Activated CD4-positive, alpha-beta T cell treated with anti-CD3 and anti-CD28 coated beads, Interleukin-2, amount 50 U/mL, for 24 hours (primary cell): ENCODE results near the gene L3HYPDH.

ENCODE experiments used
- DNase-seq, 2 donors: peaks; one replicate each; pipeline ENCODE4 v3.0.0-alpha.2; 2020; ENCODE audit warnings: low read depth in 1 of 2, low spot score in 1 of 2

The L3HYPDH gene

DNA sequence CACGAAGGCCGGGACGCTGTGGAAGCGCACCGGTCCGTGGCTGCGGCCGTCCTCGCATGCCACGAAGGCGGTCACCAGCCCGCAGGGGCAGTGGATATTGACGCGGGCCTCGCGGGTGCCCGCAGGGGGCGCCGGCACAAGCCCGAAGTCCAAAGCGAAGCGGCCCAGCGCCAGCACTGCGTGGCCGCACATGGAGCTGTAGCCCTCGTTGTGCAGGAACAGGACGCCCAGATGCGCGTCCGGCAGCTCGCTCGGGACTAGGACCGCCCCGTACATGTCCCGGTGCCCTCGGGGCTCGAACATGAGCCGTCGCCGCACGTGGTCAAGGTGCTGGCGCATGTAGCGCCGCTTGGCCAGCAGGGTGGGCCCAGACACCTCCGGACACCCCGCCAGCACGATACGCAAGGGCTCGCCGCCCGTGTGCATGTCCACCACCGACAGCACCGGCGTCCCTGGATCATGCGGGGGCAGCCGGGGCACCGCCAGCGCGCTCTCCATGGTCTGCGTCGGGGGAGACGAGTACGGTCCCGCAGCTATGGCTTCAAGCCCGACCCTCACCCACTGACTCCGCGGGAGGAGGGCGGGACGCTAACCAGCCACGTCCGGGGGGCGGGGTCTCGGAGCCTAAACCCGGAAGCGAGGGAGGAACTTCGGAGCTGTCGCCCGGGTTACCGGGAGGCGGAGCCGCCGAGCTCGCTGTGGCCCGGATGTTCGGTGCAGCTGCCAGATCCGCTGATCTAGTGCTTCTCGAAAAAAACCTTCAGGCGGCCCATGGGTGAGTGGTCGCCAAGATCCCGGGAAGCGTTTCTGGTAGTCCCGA, at the start of gene L3HYPDH, which contains the start of gene JKAMP:
Gene L3HYPDH, minus strand, starts transcription at position 590 of the 820 bp plus-strand sequence. Its CDS starts 92 bp downstream, at position 498.
Gene JKAMP, plus strand, starts transcription at position 699 of the 820 bp plus-strand sequence. Its CDS starts 73 bp downstream, at position 772.
- peak; percentile 95 to 97 for DNase-seq

DNA sequence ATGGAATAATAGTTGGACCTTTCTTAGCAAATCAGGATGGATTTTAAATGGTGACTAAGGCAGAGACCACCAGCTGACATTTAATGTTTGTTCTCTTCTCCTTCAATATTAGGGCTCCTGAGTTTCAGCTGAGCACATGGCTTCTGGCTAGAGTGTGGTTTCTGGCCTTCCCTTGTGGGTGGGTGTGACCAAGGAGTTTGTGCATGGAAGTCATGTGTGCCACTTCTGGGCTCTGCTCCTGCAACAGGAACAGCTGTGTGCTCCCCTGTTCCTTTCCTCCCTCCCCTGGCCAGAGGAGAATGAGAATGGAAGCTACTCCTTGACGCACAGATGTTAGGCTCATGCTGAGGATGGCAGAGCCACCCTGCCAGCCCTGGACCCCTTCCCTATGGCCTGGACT, 48.2 kb upstream of the L3HYPDH start:
- DNase-seq = no peak

DNA sequence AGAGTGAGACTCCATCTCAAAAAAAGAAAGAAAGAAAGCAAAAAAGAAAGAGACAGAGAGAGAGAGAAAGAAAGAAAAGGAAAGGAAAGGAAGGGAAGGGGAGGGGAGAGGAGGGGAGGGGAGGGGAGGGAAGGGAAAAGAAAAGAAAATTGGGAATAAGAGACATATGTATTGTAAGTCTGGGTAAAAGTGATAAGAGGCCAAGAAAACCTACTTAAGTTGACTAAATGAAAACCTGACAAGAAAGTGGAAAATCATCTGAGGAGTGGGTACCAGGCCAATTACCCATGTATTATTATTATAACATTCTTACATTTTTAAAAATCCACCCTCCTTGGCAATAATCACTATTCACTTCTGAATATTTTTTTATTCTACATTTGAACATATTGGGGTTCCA, 46.1 kb upstream of the L3HYPDH start:
- no peak for DNase-seq

DNA sequence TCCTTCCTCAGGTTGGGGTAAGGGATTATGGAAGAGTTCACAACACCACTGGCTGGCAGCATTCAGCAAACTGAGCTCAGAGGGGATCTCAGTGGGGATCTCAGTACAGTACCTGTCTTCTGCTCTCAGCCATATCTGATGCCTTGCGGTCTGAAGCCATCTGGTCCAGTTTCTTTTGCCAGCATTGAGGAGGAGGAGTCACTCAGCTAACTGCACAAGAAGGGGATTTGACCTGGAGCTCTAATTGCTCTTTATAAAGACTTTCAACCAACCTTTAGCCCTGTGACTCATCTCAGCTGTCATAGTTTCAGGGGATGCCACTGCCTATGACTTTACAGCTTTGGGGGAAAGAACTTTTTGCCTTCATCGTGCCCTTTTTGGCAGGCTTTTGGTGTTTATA, 45.0 kb upstream of the L3HYPDH start:
- DNase-seq = no peak

DNA sequence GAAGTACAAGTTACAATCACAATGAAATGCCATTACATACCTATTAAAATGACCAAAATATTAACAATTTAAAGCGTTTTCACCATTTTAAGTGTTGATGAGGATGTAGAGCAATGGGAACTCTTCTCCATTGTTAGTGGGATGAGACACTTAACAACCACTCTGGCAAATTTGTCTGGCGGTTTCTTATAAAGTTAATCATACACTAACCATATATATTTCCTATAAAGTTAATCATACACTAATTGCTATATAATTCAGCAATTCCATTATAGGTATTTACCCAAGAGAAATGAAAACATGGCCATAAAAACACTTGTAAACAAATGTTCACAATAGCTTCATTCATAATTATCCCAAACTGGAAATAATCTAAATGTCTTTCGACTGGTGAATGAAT, 36.0 kb upstream of the L3HYPDH start:
- DNase-seq = no peak

DNA sequence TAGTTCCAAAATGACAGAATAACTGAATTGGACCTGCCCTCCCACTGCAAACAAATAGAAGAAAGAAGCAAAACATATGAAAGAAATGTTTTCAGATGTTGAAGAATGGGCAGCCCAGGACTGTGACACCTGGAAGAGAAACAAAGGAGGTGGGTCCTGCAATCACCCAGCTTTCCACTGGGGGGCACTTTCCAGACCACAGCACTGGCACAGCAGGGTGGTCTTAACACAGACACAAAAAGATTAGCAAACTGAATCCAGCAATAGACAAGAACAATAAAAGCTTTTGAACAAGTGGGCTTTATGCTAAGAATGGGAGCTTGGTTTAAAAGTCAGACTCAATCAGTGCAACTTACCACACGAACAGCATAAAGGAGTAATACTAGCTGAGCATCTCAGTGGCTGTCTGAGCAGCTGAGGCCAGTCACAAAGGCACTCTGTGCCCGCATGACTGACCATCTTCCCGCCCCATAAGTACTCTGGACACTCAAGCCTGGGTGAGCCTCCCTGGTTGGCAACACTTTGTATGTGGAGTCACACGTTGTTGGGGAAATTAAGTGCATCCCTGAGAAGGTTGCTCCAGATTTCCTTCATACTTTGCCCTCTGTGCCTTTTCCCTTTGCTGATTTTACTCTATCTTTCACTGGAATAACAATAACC, 27.8 kb upstream of the L3HYPDH start:
- DNase-seq = no peak

DNA sequence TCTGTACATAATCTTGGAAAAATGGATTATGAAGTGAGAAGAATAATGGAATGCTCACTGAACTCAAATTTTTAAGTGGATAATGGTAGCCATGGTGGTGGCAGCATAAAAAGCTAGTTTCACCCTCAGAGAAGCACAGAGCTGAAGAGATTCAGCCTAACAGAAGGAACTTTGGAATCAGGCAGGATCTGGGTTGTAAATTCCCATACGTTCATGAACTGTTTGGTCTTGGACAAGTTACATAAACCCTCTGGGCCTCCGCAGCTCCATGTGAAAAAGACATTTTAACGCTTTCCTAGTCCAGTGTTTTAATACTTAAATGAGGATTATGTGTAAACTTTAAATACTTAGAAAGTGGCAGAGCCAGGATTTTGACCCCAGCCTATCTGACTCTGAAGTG, 26.8 kb upstream of the L3HYPDH start:
- DNase-seq = no peak

DNA sequence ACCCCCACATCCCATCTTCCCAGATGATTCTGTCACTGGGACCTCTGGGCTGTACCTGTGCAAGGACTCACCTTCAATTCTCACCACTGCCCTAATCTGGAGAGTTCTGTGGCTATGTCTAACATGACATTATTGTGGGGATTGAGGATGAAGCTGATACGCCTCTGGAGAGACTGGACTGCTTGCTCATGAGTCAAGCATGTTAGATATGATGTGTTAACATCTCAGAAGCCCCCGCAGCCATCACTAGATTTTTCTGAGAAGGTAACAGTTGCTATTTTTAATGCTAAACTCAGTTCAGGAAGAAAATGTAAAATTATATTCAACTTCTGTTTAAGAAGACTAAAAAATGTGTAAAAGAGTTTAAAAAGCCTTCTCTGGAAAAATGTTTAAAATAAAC, 25.8 kb upstream of the L3HYPDH start:
- DNase-seq = no peak

DNA sequence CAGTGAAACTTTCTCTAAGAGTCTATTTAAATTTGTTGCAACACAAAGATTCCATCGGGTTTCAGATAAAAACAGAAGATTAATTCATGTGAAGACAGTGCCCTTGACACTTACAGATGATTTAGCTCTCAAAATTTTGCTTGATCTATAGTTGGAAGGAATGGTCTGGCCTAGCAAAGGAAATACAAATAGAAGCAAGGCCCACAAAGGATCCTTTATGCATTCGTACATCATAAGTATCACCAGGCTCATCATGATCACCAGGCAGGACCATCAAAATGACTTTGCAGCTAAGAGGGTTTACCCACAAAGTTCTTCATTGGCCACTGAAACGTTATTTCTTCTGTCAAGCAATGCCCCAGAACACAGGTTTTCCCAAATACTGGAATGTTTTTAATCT, 24.9 kb upstream of the L3HYPDH start:
- DNase-seq = no peak

DNA sequence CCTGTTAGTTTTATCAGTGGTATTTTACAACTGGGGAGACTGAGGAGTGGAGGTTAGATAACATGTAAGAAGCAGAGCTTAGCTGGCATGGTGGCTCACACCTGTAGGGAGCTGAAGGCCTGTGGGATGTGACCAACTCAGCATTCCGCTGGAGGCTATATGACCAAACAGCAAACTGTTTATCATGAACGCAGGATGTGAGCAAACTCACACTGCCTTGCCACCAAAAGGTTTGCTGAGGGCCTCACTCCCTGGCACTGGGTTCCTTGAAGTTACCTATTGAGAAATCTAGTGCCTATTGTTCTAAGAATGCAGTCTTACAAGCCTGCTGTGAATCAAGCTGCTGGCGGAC, 23.5 kb upstream of the L3HYPDH start:
- no peak for DNase-seq

DNA sequence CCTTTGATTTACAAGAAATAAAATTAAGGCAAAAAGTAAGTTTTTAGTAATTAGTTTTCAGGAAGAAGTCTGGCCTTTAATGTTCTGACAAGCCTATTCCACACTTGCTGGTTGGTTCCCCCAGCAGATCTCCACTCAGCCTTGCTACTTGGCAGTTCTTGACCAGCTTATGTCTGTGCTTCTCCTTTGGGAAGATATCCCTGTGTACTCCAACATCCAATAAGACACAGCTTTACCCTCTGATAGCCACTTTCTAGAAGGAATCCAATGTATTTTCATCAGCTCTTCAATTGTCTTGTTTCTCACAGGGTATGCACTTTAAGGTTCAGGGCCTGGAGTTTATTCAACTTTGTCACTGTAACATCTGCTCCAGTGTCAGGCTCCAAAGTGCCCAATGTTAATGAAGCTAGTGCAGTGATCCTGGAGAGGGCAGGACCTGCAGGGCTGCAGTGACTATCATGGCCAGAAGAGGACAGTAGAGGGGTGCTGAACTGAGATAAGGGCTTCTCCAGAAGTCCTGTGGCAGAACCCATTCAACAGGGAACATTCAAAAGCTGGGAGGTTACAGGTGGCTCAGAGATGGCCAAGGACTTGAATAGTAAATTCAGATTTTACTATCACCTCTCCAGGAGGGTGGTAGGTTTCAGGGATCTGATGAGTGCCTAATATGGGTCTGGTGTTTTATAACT, 23.0 kb upstream of the L3HYPDH start:
- peak in 1 of 2 donors; percentile 18 for DNase-seq

DNA sequence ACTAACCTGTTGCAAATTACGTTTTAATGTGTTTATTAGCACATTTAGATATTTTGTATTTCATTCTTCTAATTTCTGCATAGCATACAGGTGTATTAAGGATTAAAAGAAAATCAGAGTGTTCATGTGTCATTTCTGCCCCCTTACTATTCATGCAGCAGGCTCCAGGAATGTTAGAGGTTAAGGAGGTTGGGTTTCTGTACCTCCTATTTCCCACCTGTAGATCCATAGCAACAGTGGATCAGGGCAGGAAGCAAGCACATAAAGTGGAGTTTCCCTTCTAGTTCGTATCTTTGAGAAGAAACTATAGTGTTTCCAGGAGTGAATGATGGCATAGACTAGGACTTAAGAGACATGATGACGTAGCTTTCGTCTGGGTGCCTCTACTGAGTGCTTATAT, 19.0 kb upstream of the L3HYPDH start:
- no peak for DNase-seq

DNA sequence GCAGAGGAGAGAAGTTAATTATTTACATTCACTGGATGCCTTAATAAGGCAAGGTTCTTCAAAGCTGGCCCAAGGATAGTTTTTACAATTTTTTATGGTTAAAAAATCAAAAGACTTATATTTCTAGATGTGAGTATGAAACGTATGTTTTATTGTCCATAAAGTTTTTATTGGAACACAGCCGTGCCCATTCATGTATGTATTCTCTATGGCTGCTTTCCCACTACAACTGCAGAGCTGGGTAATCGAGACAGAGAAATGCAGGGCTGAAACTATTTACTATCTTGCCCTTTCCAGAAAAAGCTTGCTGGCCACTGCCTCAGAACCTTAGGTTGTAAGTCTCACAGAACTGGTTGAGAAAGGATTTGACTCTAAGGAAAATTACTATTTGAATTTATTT, 16.5 kb upstream of the L3HYPDH start:
- DNase-seq = no peak

DNA sequence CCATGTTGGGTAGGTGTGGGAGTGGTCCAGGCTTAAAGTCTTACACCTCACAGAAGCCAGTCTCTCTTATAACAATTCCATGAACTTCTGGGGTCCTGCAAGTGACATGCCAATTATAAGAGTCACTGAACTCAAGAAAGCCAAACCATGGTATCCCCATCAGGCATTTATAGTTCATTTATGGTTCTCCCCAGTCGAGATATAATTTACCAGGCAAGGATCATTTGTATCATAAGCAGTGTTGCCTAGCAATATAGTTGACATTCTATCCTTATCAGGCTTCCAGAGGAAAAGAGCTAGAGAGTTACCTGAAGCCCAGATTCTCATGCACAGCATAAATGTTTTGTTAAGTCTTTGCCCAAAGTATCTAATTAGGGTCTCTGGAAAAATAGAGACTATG, 8.2 kb upstream of the L3HYPDH start:
- no peak for DNase-seq

DNA sequence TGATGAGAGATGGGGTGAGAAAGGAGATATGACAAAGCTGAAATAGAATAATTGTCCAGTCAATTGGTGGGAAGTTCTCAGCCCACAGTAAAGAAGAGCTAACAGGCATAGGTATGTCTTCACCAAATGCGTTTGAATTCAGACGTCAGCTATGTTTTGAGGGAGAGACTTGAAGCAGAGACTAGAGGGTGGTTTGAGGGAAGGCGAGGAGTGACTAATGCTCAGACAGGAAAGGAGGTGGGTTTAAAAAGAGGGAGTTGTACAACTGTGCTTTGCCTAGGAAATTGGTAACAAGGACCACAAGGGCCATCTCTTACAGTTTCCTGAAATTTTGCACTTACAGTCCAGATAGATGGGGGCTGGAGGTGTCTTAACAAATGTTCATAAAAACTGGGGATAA, 6.5 kb upstream of the L3HYPDH start:
- DNase-seq = no peak

DNA sequence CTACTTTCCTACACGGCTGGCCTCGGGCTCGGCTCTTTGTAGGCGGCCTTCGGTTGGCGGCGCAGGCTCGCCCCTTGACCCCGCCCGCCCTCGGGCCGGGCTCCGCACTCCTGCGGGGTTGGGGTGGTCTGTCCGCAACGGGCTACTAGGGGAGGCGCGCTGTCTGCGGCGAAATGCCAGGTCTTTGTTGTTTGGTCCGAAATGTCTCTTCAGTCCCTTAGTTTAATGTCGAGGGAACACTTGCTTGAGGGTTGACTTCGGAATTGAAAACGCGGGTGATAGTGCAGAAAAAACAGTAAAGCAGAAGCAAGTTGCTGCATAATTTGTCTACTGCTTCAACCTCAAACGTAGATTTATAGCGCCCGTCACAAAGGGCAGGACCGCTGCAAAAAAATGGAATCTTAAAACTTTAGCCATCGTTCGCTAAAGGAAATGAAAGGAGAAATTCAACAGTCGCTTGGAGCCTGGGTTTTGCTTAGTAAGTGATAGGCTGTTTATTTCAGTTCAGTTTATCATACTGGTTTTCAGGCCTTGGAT, 499 bp upstream of the L3HYPDH start:
- no peak for DNase-seq

DNA sequence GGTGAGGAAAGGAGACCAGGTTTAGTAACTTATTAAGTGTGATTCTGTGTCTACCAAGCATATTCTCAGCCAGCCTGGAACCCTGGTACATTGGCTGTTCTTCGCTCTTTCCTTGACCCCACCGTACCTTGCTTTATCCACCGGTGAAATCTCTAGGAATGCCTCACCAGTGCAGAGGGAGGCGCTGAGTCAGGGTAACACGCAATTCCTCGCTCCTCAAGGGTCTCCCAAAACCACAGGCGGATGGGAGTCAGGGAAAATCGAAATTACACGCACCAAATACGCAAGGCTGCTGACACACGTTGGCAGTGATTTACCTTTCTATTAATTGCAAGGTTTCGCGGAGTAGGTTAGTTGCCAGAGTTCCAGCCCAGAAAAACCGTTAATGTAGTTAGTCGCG, 845 bp downstream of the L3HYPDH start:
- DNase-seq = no peak

DNA sequence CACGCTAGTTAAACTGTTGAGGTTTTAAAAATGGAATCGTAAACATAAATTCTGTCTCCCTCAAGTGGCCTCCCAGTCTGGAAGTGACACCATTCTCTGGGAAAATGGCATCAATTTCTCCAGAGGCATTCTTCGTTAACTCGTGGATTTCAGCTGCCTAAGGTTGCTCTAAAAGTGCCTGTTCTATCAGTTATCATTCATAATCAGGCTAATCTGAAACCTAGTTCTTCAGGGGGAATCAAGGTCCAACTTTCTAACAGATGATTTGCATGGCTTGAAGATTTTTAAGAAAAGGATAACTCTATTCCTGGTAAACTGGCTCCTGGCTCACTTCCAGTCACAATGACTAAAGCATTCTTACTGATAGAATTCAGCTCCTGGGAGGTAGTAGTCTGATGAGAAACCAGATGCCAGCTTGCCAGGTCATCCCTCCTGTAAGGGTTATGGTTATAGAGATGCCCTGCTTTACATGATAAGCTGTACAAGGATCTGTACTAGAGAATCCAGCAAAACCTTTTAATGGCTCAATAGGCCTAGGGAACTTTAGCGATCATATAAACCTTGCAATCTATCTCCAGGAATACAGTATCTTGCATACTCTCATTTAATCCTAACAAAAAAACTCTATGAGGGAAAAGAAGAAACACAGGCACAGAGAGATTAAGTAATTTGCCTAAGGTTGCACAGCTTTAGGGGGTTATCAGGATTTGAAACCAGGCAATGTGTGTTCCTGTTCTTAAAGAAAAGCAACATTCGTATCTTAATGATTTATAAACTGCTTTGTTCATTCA, 1.5 kb downstream of the L3HYPDH start:
- no peak for DNase-seq

DNA sequence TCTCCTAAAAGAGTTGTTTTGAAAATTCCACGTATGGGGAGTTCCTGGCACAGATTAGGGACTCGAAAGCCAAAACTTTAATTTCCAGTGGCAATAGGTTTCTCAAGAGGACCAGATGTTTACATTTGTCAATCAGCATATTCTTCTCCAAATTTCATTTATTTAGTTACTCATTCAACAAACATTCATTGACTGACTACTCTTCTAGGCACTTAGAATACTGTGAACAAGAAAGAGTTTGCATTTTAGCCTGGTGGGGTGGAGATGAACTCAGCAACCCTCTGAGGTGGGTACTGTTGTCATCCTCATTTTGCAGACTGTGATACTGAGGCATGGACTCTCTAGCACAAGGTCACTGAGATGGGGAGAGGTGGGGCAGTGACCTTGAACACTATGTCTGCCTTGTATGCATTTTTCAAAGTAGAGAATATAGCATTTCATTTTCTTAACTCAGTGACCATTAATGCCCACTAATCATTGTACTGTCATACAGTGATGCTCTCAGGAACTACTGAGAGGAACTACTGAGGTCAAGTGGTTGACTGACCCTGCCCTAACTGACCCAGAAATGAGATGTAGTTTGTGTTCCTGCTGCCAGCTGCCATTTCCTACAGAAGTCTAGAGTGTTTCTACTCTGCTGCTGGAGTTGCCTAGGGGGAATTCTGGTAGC, 2.2 kb downstream of the L3HYPDH start:
- no peak for DNase-seq

DNA sequence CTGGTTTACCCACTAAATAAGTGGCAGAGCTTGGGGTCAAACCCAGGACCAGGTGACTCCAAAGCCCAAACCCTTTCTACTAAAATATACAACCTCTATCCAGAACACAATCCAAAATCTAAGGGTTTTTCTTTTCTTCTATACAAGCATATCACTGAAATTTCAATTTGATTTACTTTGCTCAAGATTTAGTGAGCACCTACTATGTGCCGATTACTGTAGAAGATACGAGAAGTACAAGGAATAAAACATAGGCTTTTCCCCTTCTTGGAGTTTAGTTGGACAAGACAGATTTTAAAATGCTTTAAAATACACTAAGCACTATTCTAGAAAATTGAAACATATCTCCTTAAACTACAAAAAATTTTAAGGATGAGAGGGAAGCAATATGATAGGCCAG, 2.8 kb downstream of the L3HYPDH start:
- DNase-seq = no peak

DNA sequence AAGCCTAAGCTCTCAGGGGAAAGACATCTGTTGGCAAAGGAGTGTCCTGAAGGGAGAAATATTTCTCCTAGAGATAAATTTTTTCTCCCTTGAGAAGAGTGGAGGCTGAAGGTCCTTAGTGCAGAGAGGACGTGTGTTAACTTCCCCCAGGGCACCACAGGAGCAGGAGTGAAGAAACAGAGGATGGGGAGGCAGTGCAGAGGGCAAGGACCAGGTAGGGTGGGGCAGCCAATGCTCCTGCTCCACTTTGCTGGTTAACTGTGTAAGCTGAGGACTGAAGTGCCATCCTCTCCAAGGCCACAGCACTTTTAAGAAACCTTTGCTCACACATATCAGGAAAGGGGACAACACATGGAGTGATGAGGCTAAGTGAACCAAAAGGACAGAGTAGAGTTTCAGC, 4.0 kb downstream of the L3HYPDH start:
- no peak for DNase-seq
